Activated naive CD4-positive, alpha-beta T cell treated with anti-CD3 and anti-CD28 coated beads for 36 hours (primary cell): ENCODE measurements around the gene ZCWPW1. TPM values are rescaled to one million over a fixed set of nuclear protein-coding genes. Genes with fewer than 3 reads are reported as not detected.

Experiments used
- CTCF ChIA-PET: fragments of 350-600 bp; sonication (Branson Sonifier 250); formaldehyde crosslinking; loops from one replicate; lab custom pipeline; 2021; ENCODE audit warnings: antibody characterized with exemption; lab: Charles Lee
- DNase-seq: peaks from one replicate; pipeline ENCODE4 v3.0.0-alpha.2; 2020
- H3K27ac Mint-ChIP-seq: one replicate; pipeline ENCODE4 v1.8.0; 2021; ENCODE audit warnings: mild to moderate bottlenecking, mixed read lengths
- H3K27me3 Mint-ChIP-seq: one replicate; pipeline ENCODE4 v1.8.0; 2021; ENCODE audit warnings: low read depth, mixed read lengths
- H3K36me3 Mint-ChIP-seq: one replicate; pipeline ENCODE4 v1.8.0; 2021; ENCODE audit warnings: low read depth, mixed read lengths
- H3K4me1 Mint-ChIP-seq: one replicate; pipeline ENCODE4 v1.8.0; 2021; ENCODE audit warnings: low read depth, mixed read lengths
- H3K4me3 Mint-ChIP-seq: one replicate; pipeline ENCODE4 v1.8.0; 2021; ENCODE audit warnings: mild to moderate bottlenecking, moderate library complexity, mixed read lengths
- H3K9me3 Mint-ChIP-seq: one replicate; pipeline ENCODE4 v1.8.0; 2021; ENCODE audit warnings: mixed read lengths
- intact Hi-C: fragments of 100-400 bp; cut with micrococcal nuclease; formaldehyde crosslinking; loops from one replicate; pipeline ENCODE4 v1.15.1; 2023
- total RNA-seq, 2 experiments: library from RNA; stranded (reverse); gene quantifications; one replicate each; pipeline ENCODE4 v1.2.3, GENCODE V29; 2021

Gene ZCWPW1
- total RNA-seq, 2 experiments from 2014 or later: 3.5 to 5.2 TPM

GRCh38 chr7:100435401-100436304 is 7.2 kb upstream of the ZCWPW1 start:
- Mint-ChIP-seq H3K4me1 (peaks cover 52% of the 10 kb centered on the region), H3K9me3 (no peaks in the 10 kb centered on the region), H3K4me3 (peak overlapping the region; percentile 94), H3K36me3 (peaks cover 41% of the 10 kb centered on the region), H3K27me3 (no peaks in the 10 kb centered on the region), H3K27ac (peak overlapping the region; percentile 97)
- CTCF ChIA-PET: interaction anchor here (0.7 to 1.4 kb wide), 5 partner anchors 10 to 270 kb away, joined by 3 to 7 read pairs (median 3); partner anchors contain the start of gene POP7
- DNase-seq: peak; percentile 62
- intact Hi-C loops: loop anchor here (1.0 kb wide), 4 partner anchors 7 to 287 kb away; partner anchors contain the start of genes LAMTOR4, TSC22D4 and ZCWPW1

GRCh38 chr7:100434297-100435144 is 6.0 kb upstream of the ZCWPW1 start:
- CTCF ChIA-PET: interaction anchor here (0.9 kb wide), 2 partner anchors 16 to 125 kb away, joined by 3 read pairs; no protein-coding TSS in a partner anchor
- H3K36me3 Mint-ChIP-seq: peaks cover 47% of the 10 kb centered on the region
- H3K4me3 Mint-ChIP-seq: peak overlapping the region; percentile 84
- H3K9me3 Mint-ChIP-seq: no peaks in the 10 kb centered on the region
- intact Hi-C loops: no loop called here
- DNase-seq: no peak
- H3K4me1 Mint-ChIP-seq: peaks cover 55% of the 10 kb centered on the region
- H3K27ac Mint-ChIP-seq: peak overlapping the region; percentile 83
- H3K27me3 Mint-ChIP-seq: peaks cover under 1% of the 10 kb centered on the region

DNA sequence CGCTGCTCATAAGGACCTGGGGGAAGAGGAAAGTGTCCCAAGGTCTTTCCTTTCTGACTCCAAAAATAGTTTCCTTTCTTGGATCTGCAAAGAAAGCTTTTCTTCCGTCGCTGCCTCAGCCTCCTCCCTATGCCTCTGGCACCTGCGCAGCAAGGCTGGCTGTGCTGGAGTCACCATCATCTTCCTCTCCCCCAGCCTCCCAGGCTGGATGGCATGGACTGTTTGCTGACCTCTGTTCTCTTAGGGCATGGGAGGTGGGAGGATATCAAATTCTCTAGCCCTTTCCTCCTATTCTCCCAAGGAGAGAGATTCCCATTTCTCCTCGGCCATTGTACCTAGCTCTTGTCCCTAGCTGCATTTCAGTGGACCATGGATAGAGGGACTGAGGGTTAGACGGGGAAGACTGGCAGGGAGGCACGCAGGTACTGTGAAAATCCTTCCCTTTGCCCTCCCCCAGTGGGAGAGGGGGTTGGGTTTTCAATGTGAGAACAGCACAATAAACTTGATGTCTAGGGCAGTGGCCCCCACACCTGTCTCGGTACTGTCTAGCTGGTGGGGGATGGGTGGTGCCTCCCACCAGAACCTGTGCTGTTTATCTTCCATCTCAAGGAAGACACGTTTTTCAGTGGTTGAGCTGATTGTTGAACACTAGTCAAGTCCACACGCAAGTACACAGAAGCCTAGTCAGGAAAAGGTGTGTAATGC is 5.2 kb upstream of the ZCWPW1 start:
- H3K4me3 Mint-ChIP-seq: no peak overlapping the region
- peak overlapping the region; percentile 83 for H3K27ac Mint-ChIP-seq
- H3K27me3 Mint-ChIP-seq: peaks cover 5% of the 10 kb centered on the region
- peaks cover 51% of the 10 kb centered on the region for H3K36me3 Mint-ChIP-seq
- CTCF ChIA-PET: interaction anchor here (0.9 kb wide), 1 partner anchor 126 kb away, joined by 3 read pairs; no protein-coding TSS in a partner anchor
- peaks cover 59% of the 10 kb centered on the region for H3K4me1 Mint-ChIP-seq
- intact Hi-C loops: no loop called here
- DNase-seq: no peak
- no peaks in the 10 kb centered on the region for H3K9me3 Mint-ChIP-seq

- peaks cover 5% of the 10 kb centered on the region for H3K27me3 Mint-ChIP-seq
- H3K36me3 Mint-ChIP-seq: peaks cover 51% of the 10 kb centered on the region
- no peak for DNase-seq
- CTCF ChIA-PET: no interaction called here
- no peaks in the 10 kb centered on the region for H3K9me3 Mint-ChIP-seq
- H3K4me1 Mint-ChIP-seq: peaks cover 59% of the 10 kb centered on the region
- H3K27ac Mint-ChIP-seq: peak overlapping the region; percentile 83
- intact Hi-C loops: no loop called here
- no peak overlapping the region for H3K4me3 Mint-ChIP-seq
Measured at GRCh38 chr7:100433276-100433591, 4.7 kb upstream of the ZCWPW1 start.

DNA sequence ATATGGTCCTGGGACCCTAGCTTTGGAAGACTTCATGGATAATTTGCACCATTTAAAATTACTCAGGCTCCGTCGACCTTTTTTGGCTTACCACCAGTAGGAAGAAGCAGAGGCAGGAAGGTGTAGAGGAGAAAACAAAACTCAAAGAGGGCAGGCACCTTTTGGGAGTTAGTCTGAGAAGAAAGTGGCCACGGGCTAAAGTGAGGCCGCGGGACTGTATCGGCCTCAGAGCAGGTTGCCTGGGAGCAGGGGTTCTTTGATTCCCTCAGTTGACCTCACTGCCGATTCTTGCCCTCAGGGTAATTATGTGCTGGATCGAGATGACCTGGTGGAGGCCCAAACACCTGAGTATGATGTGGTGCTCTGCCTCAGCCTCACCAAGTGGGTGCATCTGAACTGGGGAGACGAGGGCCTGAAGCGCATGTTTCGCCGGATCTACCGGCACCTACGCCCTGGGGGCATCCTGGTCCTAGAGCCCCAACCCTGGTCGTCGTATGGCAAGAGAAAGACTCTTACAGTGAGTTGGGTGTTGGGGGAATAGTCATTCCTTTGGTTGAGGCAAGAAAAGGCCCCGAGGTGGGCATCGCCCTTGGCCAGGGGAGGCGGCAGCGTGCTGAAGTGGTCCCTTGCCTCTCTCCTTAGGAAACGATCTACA is 4.2 kb upstream of the ZCWPW1 start:
- Mint-ChIP-seq H3K4me3 (peak overlapping the region; percentile 12), H3K27me3 (peaks cover 5% of the 10 kb centered on the region), H3K27ac (peak overlapping the region; percentile 93), H3K4me1 (peaks cover 64% of the 10 kb centered on the region), H3K36me3 (peaks cover 51% of the 10 kb centered on the region), H3K9me3 (no peaks in the 10 kb centered on the region)
- CTCF ChIA-PET: no interaction called here
- intact Hi-C loops: no loop called here
- no peak for DNase-seq

DNA sequence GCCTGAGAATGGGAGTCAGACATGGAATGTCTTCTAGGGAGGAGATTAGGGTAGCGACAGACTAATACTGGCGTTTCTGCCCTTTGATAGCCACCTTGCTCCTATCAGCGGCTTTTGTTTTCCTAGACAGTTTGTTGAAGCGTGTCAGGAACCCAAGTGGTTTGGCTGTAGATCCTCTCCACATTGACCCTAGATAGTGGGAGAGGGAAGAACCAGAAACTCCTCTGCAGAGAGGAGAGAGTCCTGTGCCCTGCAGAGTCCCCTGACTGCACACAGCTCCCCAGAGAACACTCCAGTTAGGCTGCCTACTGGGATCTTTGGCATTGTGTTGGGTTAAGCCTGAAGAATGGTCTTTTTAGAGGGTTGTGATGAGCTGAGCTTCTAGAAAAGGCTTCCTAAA is 3.5 kb upstream of the ZCWPW1 start:
- Mint-ChIP-seq H3K4me3 (peak overlapping the region; percentile 83), H3K27me3 (peaks cover 5% of the 10 kb centered on the region), H3K9me3 (no peaks in the 10 kb centered on the region), H3K27ac (peak overlapping the region; percentile 93), H3K36me3 (peaks cover 51% of the 10 kb centered on the region), H3K4me1 (peaks cover 64% of the 10 kb centered on the region)
- DNase-seq: no peak
- intact Hi-C loops: no loop called here
- CTCF ChIA-PET: no interaction called here

DNA sequence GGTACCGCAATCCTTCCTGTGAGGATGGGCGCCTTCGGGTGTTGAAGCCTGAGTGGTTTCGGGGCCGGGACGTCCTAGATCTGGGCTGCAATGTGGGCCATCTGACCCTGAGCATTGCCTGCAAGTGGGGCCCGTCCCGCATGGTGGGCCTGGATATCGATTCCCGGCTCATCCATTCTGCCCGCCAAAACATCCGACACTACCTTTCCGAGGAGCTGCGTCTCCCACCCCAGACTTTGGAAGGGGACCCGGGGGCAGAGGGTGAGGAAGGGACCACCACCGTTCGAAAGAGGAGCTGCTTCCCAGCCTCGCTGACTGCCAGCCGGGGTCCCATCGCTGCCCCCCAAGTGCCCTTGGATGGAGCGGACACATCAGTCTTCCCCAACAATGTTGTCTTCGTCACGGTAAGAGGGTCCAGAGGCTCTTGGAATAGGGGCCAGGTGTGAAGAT is 2.8 kb upstream of the ZCWPW1 start:
- Mint-ChIP-seq H3K4me3 (peak overlapping the region; percentile 83), H3K27ac (peak overlapping the region; percentile 93), H3K9me3 (no peaks in the 10 kb centered on the region), H3K27me3 (peaks cover 5% of the 10 kb centered on the region), H3K4me1 (peaks cover 61% of the 10 kb centered on the region), H3K36me3 (peaks cover 49% of the 10 kb centered on the region)
- CTCF ChIA-PET: interaction anchor here (0.6 kb wide), 1 partner anchor 352 kb away, joined by 3 read pairs; no protein-coding TSS in a partner anchor
- DNase-seq: no peak
- intact Hi-C loops: no loop called here

DNA sequence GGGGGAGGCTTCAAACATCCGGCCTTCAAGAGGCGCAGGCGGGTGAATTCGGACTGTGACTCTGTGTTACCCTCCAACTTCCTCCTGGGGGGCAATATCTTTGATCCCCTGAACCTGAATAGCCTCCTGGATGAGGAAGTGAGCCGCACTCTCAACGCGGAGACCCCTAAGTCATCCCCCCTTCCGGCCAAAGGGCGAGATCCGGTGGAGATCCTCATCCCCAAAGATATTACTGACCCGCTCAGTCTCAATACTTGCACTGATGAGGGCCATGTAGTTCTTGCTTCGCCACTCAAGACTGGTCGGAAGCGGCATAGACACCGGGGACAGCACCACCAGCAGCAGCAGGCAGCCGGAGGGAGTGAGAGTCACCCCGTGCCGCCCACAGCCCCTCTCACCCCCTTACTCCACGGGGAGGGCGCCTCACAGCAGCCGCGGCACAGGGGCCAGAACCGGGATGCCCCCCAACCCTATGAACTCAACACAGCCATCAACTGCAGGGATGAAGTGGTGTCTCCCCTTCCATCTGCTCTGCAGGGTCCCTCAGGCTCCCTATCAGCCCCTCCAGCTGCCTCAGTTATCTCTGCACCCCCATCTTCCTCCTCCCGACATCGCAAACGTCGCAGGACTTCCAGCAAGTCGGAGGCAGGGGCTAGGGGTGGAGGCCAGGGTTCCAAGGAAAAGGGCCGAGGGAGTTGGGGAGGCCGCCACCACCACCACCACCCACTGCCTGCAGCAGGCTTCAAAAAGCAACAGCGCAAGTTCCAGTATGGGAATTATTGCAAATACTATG is 2.2 kb upstream of the ZCWPW1 start:
- CTCF ChIA-PET: interaction anchor here (0.6 to 1.1 kb wide), 2 partner anchors 13 to 353 kb away, joined by 3 read pairs; no protein-coding TSS in a partner anchor
- Mint-ChIP-seq H3K4me1 (peaks cover 59% of the 10 kb centered on the region), H3K36me3 (peaks cover 47% of the 10 kb centered on the region), H3K4me3 (peak overlapping the region; percentile 83), H3K9me3 (no peaks in the 10 kb centered on the region), H3K27ac (peak overlapping the region; percentile 93), H3K27me3 (peaks cover 5% of the 10 kb centered on the region)
- DNase-seq: peak; percentile 73
- intact Hi-C loops: loop anchor here (1.0 kb wide), 1 partner anchor 445 kb away; the partner anchor contains the start of gene SRRT

DNA sequence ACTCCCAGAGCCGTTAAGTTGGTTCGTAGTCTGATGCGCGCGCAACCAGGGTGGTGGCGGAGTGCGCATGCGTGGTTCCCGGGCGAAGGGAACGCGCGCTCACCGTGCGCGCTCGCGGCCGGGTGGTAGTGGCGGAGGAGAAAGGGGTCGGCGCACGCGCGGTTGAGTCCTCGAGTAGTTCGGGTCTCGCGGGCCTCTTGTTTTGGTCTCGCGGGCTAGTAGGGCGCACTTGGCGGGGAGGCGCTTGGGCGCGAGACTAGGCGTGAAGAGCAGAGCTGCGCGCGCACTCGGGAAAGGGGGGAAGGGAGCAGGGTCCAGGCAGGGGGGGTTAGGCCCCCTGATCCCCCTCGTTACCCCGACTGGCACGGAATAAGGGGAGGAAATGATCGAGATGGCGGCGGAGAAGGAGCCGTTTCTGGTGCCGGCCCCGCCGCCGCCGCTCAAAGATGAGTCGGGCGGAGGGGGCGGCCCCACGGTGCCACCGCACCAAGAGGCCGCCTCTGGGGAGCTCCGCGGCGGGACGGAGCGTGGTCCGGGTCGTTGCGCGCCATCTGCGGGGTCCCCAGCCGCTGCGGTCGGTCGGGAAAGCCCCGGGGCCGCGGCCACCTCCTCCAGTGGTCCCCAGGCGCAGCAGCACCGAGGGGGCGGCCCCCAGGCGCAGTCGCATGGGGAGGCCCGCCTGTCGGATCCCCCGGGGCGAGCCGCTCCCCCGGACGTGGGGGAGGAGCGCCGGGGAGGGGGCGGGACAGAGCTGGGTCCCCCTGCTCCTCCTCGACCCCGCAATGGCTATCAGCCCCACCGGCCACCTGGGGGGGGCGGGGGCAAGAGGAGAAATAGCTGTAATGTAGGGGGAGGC is 1.4 kb upstream of the ZCWPW1 start, which contains the start of gene MEPCE:
MEPCE (plus strand) TSS at position 195 of the 856 bp plus-strand sequence; CDS start at position 383, 188 bp downstream.
- peaks cover 54% of the 10 kb centered on the region for H3K4me1 Mint-ChIP-seq
- peaks cover 40% of the 10 kb centered on the region for H3K36me3 Mint-ChIP-seq
- DNase-seq: peak; percentile 93
- peaks cover 5% of the 10 kb centered on the region for H3K27me3 Mint-ChIP-seq
- peak within 1 kb of the TSS; percentile 93 for H3K4me3 Mint-ChIP-seq
- CTCF ChIA-PET: interaction anchor here (1.0 to 1.1 kb wide), 3 partner anchors 14 to 262 kb away, joined by 3 read pairs; no protein-coding TSS in a partner anchor
- intact Hi-C loops: loop anchor here (1.0 to 5.0 kb wide), 18 partner anchors 34 to 1288 kb away; partner anchors contain the start of genes AGFG2, AP4M1, BUD31 and CNPY4
- H3K9me3 Mint-ChIP-seq: no peaks in the 10 kb centered on the region
- H3K27ac Mint-ChIP-seq: peak within 1 kb of the TSS; percentile 99
